Measurements from ENCODE around the gene PPL.
"Not testable (repeated sequence)": the region's sequence is repeated elsewhere in the genome, so short reads cannot be mapped to it uniquely, and the experiment has no call there.

Gene PPL

GRCh38 chr16:4908854-4909401 lies 28.0 kb downstream of the PPL start:
- no peak for DNase-seq

GRCh38 chr16:4904942-4905615 lies 31.9 kb downstream of the PPL start:
- DNase-seq, result no peak

GRCh38 chr16:4904108-4904941 lies 32.6 kb downstream of the PPL start:
- no peak for DNase-seq

GRCh38 chr16:4902038-4902437 lies 34.9 kb downstream of the PPL start:
- DNase-seq, result no peak

DNA sequence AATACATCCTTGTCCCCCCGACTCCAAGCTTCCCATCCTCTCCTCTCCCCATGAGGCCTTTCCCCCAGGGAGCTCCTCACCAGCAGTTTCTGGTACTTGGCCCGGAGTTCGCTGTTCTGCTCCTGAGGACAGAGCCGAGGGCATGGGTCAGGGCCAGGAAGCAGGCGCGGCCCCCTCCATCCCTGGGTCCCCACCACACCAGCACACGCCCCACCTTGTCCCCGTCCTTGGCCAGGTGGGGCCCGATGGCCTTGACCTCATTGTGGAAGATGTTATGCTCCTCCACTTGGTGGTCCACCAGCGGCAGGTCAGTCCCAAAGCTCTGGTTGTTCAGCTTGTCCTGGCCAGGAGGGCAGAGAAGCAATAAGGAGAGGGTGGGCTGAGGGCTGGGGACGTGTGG lies 36.2 kb downstream of the PPL start:
- no peak for DNase-seq

DNA sequence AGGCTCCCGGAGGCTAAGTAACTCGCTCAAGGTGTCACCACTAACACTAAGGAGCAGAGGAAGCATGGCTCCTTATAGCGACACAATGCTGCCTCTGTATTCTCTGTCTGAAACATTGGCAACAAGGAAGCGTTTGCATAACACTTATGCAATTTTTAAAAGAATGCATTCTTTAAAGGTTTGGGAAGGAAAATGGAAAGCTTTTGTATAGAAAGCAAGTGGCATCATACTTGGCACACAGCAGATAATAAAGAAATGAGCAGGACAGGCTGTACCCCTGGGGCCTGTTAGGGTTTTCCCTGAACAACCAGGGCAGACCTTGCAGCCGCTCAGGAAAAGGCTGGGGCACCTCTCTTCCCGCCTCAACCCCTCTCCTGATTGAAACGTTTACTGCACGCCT lies 36.9 kb downstream of the PPL start:
- DNase-seq, result no peak

DNA sequence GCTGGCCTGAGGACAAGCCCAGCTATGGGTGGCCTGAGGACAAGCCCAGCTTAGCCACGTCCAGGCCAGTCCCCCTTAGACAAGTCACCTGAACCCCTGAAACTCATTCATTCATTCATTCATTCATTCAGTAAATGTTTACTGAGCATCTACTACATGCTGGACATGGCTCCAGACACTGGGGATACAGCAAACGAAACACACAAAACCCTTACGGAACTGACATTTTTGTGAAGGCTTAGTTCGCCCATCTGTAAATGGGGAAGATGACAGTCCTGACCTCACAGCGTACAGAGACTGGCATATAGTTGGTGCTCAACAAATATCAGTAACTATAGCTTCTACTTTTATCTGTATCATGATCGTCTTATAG lies 37.5 kb downstream of the PPL start:
- DNase-seq, result no peak

DNA sequence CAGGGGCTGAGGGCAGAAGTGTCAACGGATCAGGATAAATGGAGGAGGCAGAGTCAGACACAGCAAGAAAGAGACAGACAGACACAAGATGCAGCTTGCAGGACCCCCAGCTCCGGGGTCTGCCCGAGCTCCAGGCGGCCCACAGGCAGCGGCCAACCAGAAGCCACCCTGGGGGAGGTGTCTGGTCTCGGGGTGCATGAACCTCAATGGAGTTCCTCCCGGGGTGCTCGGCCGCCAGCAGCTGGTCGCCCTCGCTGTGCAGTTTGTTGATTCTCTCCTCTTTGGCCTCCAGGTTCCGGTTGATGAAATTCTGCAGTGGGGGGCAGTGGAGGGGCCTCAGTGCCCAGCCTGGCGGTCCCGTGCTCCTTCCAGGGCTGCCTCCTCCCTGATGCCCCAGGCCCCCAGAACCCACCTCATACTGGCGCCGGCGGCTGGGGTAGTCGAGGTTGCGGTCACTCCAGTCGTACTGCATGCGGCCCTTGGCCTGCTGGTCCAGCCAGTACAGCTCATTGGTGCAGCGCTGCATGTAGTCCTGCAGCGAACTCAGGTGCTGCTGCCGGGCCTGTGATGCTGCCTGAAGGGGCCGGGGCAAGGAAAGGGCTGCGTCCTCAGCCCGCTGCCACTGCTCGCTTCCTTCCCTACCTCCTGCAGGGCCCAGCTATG lies 38.0 kb downstream of the PPL start:
- no peak for DNase-seq

DNA sequence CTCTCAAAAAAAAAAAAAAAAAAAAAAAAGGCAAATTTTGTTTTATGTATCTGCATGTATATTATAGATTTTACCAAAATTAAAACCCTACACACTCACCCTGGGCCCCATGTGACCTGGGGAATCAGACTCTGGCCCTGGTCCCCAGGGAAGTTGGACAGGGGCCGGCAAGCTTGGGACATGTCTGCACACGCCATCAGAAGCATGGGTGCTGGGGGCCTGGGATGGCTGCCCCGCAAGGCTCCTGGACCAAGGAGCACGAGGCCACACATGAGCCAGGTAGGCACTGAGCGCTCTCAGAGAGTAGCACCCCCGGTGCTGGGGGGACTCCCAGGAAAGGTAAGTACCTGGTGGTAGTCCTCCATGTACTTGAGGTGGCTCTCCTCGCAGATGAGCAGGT lies 39.6 kb downstream of the PPL start:
- no peak for DNase-seq

DNA sequence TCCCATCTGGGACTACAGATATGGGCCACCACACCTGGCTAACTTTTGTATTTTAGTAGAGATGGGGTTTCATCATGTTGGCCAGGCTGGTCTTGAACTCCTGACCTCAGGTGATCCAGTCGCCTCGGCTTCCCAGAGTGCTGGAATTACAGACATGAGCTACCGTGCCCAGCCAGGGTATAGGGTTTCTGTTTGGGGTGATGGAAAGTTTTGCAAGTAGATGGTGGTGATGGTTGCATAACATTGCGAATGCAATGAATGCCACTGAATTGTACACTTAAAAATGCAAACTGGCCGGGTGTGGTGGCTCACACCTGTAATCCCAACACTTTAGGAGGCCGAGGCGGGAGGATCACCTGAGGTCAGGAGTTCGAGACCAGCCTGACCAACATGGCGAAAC lies 40.2 kb downstream of the PPL start:
- not testable (repeated sequence) for DNase-seq

- no peak for DNase-seq
These were observed 41.6 kb downstream of the PPL start for GRCh38 chr16:4895366-4895765.

GRCh38 chr16:4894276-4895150 lies 42.4 kb downstream of the PPL start:
- DNase-seq, result no peak

DNA sequence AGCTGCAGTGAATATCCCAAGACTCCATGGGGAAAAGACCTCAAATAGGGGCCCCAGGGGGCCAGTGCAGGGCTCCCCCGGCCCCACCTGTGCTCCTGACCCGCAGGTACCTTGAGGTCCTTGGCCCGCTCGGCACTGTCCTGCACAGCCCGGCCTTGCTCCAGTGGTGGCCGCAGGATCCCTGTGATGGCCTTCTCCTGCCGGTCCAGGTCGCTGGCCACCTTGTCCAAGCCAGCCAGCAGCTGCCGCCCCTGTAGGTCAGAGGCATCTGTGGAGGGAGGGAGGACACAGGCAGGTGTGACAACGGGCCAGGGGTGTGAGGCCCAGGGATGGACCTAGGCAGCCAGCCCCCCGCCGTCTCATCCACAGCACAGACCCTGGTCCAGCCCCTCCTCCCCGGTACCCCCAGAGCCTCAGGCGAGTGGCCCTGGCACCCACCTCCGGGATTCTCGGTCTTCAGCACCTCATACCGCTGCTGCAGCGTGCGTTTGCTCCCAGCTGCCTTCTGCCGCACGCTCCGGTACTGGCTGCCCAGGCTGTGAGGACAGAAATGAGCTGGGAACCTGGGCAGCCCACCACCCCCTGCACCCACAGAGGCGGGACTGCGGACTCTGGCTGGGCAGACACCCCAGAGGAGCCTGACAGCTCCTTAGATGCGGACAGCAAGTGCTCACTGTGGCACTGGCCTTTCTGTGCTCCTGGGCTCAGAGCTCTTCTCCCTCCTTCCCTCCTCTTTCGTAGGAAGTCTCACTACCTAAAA lies 43.7 kb downstream of the PPL start:
- DNase-seq, result no peak

- no peak for DNase-seq
These were observed 44.4 kb downstream of the PPL start for GRCh38 chr16:4892361-4893102.

- DNase-seq, result peak; percentile 41
These were observed 45.1 kb downstream of the PPL start for GRCh38 chr16:4891886-4892216.

GRCh38 chr16:4891097-4891885 lies 45.7 kb downstream of the PPL start:
- DNase-seq, result no peak

DNA sequence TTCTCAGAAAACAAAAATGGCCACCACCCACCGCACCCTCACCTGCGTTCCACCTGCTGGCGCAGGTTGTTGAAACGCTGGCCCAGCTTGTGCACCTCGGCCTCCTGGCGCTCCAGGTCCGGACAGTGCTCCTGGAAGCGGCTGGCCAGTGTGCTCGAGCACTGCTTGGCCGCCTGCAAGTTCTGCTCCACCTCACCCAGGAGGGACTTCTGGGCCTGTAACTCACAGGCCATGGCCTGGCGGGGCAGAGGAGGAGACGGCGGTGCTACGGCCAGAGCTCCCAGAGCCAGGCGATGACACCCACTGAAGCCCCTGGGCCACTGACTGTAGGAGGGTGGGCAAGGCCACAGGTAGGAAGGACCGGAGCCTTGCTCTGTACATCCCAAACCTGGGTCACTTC lies 46.3 kb downstream of the PPL start:
- DNase-seq, result no peak

- no peak for DNase-seq
These were observed 46.9 kb downstream of the PPL start for GRCh38 chr16:4890026-4890425.

- DNase-seq, result peak; percentile 40
These were observed 48.4 kb downstream of the PPL start for GRCh38 chr16:4888428-4889135.

DNA sequence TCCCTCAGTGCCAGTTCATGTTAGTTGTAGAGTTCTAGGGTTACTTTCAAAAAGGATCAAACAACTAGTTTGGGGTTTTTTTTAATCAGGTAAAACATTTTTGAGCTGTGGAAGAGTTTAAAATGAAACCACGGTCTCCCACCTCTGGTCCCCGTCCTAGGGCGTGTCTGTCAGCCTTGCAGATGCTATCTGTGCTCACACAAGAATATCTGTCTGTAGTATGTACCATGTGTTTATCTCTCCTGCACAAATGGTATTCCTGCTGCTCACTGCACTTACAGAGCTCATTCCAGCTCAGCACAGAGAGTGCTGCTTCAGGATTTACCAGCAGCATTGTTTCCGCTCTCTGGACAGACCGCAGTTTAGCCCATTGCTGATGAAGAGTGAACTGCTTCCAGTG lies 50.8 kb downstream of the PPL start:
- no peak for DNase-seq
